H1 (cell line): ENCODE measurements around the gene CHSY1. TPM values are rescaled to one million over a fixed set of nuclear protein-coding genes. Genes with fewer than 3 reads are reported as not detected.
A peak's percentile ranks its signal among the peaks of the same experiment; 100 is the strongest.

Source experiments
- FOSL1 ChIP-seq: IDR thresholded peaks from 2 replicates; pipeline ENCODE4 v1.6.1; 2011; ENCODE audit warnings: mild to moderate bottlenecking, low read depth, low read length, moderate library complexity; ENCODE audit not compliant: insufficient read depth
- KDM4A ChIP-seq: IDR thresholded peaks from one replicate; pipeline ENCODE4 v1.7.1; 2012; ENCODE audit warnings: low read depth, mild to moderate bottlenecking, moderate library complexity, low read length, inconsistent platforms; ENCODE audit not compliant: severe bottlenecking
- POU5F1 ChIP-seq: IDR thresholded peaks from 2 replicates; pipeline ENCODE4 v1.6.1; 2011; ENCODE audit warnings: low read depth, mild to moderate bottlenecking, low read length, moderate library complexity
- polyA plus RNA-seq, 7 experiments: library from polyadenylated mRNA; depleted of rRNA in 3 of 7; stranded (reverse) in 5 of 7; unstranded in 2 of 7; fragments of >200 nt in 5 of 7; fragments of 200-250 nt in 2 of 7; gene quantifications; 1 replicate in 5 of 7; 2 replicates in 1 of 7; 4 replicates in 1 of 7; pipeline versions ENCODE4 v1.2.1 to v1.2.3, GENCODE V29; 2011 to 2013; ENCODE audit warnings: missing spikeins in 2 of 7, mixed read lengths in 2 of 7
- total RNA-seq: library from RNA; stranded (reverse); fragmentation: NEBNext Ultra II Directional; extraction: Animal tissue kit (Norgen Biotek cat#: 25700); gene quantifications from 2 replicates; pipeline ENCODE4 v1.2.1, GENCODE V29; 2021

Gene CHSY1
- total and polyA plus RNA-seq, 2 of the 8 experiments (the other 6 are each of a cell fraction or from before 2014, with no cell fraction given) = 24.9 to 60.7 TPM

GRCh38 chr15:101294731-101295606 lies 43.1 kb upstream of the CHSY1 start, which contains the start of gene SNRPA1 (continued):
- TF ChIP-seq FOSL1 = 0 out of 2 replicates have a peak, but pooled peaks have one; percentile 32
- TF ChIP-seq KDM4A = peak; percentile 81
- TF ChIP-seq POU5F1 = no peak
